Prostate gland (tissue), 2 donors: ENCODE measurements around the gene DUS1L.

ENCODE experiments used
- POLR2A ChIP-seq: fragments of 450-650 bp; IDR thresholded peaks from one replicate; pipeline ENCODE4 v1.6.1; 2016; ENCODE audit warnings: antibody characterized with exemption, mild to moderate bottlenecking
- TF ChIP-seq, protein P1 (sequence below), 4 experiments: fragments of 200-600 bp in 2 of 4; fragments of 450-650 bp in 2 of 4; sonication (generic) in 2 of 4; IDR thresholded peaks; 1 replicate in 3 of 4; 2 replicates in 1 of 4; pipeline ENCODE4 v1.5.1; 2016 to 2019; ENCODE audit warnings: antibody characterized with exemption in 4 of 4, mild to moderate bottlenecking in 2 of 4, moderate library complexity in 2 of 4

DNA sequence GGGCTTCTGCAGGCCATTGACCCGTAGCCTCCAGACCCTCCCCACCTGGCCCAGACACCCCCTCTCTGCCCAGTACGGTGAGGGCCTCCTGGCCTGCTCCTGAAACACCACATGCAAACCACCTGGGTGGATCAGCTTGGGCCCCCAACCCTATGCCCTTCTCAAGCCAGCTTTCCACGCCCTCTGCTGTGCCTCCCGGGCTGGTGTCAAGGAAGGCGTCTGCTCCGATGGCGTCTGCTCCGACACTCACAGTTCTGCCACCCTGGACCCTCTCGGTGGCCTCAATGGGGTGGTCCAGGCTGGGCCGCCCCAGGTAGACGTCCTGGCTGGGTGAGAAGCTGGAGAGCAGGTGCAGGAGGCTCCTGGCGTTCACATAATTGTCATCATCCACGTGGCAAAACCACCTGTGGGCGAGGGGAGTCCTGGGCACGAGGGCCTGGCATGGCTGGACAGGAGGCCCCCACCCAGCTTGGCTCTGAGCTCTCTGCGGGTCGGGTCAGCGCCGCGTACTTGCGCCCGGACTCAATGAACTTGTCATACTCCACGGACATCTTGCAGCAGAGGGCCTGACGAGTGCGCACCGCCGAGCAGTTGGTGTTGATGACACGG, 15.3 kb downstream of the DUS1L start:
- TF ChIP-seq, protein P1, sequence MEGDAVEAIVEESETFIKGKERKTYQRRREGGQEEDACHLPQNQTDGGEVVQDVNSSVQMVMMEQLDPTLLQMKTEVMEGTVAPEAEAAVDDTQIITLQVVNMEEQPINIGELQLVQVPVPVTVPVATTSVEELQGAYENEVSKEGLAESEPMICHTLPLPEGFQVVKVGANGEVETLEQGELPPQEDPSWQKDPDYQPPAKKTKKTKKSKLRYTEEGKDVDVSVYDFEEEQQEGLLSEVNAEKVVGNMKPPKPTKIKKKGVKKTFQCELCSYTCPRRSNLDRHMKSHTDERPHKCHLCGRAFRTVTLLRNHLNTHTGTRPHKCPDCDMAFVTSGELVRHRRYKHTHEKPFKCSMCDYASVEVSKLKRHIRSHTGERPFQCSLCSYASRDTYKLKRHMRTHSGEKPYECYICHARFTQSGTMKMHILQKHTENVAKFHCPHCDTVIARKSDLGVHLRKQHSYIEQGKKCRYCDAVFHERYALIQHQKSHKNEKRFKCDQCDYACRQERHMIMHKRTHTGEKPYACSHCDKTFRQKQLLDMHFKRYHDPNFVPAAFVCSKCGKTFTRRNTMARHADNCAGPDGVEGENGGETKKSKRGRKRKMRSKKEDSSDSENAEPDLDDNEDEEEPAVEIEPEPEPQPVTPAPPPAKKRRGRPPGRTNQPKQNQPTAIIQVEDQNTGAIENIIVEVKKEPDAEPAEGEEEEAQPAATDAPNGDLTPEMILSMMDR (IDR thresholded peaks at IDR 0.05), result no peak
- TF ChIP-seq POLR2A, result no peak
